Thoracic aorta endothelial cell (primary cell): ENCODE measurements around the gene ZFHX3. TPM values are rescaled to one million over a fixed set of nuclear protein-coding genes. Genes with fewer than 3 reads are reported as not detected.

Source experiments
- small RNA-seq: library from RNA; depleted of rRNA; stranded (forward); fragments of <200 nt; gene quantifications from one replicate; pipeline ENCODE3, GENCODE V24; 2012
- total RNA-seq: library from RNA; depleted of rRNA; stranded (reverse); fragments of >200 nt; gene quantifications from 2 replicates; pipeline ENCODE4 v1.2.3, GENCODE V29; 2012

The ZFHX3 gene
- total RNA-seq, result 7.6 and 10.3 TPM in 2 replicates

GRCh38 chr16:73047536-73048291 lies at the start of gene ZFHX3:
Gene ZFHX3 (minus strand): TSS chr16:73048128. CDS start chr16:72960145, 87,983 bp downstream.

Small RNA genes lying within 50 kb of the gene (small RNA-seq; reads per million reads assigned to genes)
- gene AC002044.1 (not detected), gene RNU7-71P (not detected)
